ENCODE measurements around the gene SLC9A9. TPM values are rescaled to one million over a fixed set of nuclear protein-coding genes. Genes with fewer than 3 reads are reported as not detected.

SLC9A9 gene
- total RNA-seq, 1 donor from 2014 or later: 4.9 TPM

GRCh38 chr3:143244516-143245063 lies 603.7 kb downstream of the SLC9A9 start:
- no peaks in the 10 kb centered on the region for H3K4me1 ChIP-seq
- H3K36me3 ChIP-seq: no peaks in the 10 kb centered on the region
- DNase-seq: no peak
- intact Hi-C loops (cut with micrococcal nuclease): no loop called here
- H3K27ac ChIP-seq (replicated peaks): no peak overlapping the region
- no peaks in the 10 kb centered on the region for H3K9me3 ChIP-seq (replicated peaks)
- H3K27me3 ChIP-seq (ENCODE audit: low read depth): no peaks in the 10 kb centered on the region
- H3K4me3 ChIP-seq: no peak overlapping the region
- TF ChIP-seq, protein P1, sequence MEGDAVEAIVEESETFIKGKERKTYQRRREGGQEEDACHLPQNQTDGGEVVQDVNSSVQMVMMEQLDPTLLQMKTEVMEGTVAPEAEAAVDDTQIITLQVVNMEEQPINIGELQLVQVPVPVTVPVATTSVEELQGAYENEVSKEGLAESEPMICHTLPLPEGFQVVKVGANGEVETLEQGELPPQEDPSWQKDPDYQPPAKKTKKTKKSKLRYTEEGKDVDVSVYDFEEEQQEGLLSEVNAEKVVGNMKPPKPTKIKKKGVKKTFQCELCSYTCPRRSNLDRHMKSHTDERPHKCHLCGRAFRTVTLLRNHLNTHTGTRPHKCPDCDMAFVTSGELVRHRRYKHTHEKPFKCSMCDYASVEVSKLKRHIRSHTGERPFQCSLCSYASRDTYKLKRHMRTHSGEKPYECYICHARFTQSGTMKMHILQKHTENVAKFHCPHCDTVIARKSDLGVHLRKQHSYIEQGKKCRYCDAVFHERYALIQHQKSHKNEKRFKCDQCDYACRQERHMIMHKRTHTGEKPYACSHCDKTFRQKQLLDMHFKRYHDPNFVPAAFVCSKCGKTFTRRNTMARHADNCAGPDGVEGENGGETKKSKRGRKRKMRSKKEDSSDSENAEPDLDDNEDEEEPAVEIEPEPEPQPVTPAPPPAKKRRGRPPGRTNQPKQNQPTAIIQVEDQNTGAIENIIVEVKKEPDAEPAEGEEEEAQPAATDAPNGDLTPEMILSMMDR (IDR thresholded peaks at IDR 0.05; ENCODE audit: borderline replicate concordance): no peak

- no peak for DNase-seq
These were observed 604.6 kb downstream of the SLC9A9 start for GRCh38 chr3:143243686-143244085.

DNA sequence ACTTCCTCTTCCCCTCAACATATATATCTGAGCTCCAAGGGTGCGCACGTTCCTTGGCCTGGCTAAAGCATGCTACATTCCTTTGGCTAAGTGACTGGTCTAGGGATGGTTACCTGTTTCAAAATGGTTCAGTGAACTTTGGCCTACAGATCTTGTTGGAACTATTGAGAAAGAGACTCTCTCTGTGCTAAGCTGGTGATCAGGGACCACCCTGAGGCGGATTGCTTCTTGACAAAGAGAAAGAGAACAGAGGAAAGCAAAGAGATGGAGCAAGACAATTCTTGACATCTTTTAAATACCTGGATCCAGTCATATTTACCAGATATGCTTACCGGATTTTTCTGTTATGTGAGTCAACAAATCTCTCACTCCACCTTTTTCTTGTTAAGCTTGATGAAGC lies 605.6 kb downstream of the SLC9A9 start:
- DNase-seq: no peak
- Histone ChIP-seq H3K4me1 (no peaks in the 10 kb centered on the region), H3K27me3 (ENCODE audit: low read depth) (no peaks in the 10 kb centered on the region), H3K36me3 (no peaks in the 10 kb centered on the region), H3K9me3 (replicated peaks) (no peaks in the 10 kb centered on the region), H3K4me3 (no peak overlapping the region), H3K27ac (replicated peaks) (no peak overlapping the region)
- TF ChIP-seq, protein P1 (IDR thresholded peaks at IDR 0.05; ENCODE audit: borderline replicate concordance): no peak
- intact Hi-C loops (cut with micrococcal nuclease): no loop called here

More at GRCh38 chr3:143243686-143244085, 604.6 kb downstream of the SLC9A9 start:
- Histone ChIP-seq H3K27ac (replicated peaks) (no peak overlapping the region), H3K27me3 (ENCODE audit: low read depth) (no peaks in the 10 kb centered on the region), H3K4me1 (no peaks in the 10 kb centered on the region), H3K4me3 (no peak overlapping the region), H3K36me3 (no peaks in the 10 kb centered on the region), H3K9me3 (replicated peaks) (no peaks in the 10 kb centered on the region)
- intact Hi-C loops (cut with micrococcal nuclease): no loop called here
- TF ChIP-seq, protein P1 (IDR thresholded peaks at IDR 0.05; ENCODE audit: borderline replicate concordance): no peak

DNA sequence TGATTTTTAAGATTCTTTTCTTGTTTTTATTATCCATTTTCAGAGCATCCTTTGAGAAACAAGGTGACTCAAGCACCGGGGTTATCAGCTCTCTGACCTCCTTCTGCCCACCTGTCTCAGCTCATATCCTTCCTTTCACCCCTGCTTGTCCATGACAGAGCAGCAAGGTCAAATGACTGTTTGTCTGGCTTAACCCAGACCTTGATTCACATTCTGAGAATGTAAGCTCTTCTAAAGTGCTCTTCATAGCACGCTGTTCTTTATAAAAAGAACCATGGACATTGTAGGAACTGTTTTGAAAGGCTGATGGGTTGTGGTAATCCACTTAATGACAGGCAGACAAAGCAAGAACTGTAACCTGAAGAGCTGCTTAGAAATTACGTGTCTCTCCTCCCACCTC lies 606.2 kb downstream of the SLC9A9 start:
- Histone ChIP-seq H3K9me3 (replicated peaks) (peaks cover 3% of the 10 kb centered on the region), H3K4me3 (no peak overlapping the region), H3K36me3 (no peaks in the 10 kb centered on the region), H3K27me3 (ENCODE audit: low read depth) (no peaks in the 10 kb centered on the region), H3K27ac (replicated peaks) (no peak overlapping the region), H3K4me1 (no peaks in the 10 kb centered on the region)
- TF ChIP-seq, protein P1 (IDR thresholded peaks at IDR 0.05; ENCODE audit: borderline replicate concordance): no peak
- DNase-seq: no peak
- intact Hi-C loops (cut with micrococcal nuclease): no loop called here

- peaks cover 8% of the 10 kb centered on the region for H3K9me3 ChIP-seq (replicated peaks)
These were observed 606.8 kb downstream of the SLC9A9 start for GRCh38 chr3:143241481-143241951.

More at GRCh38 chr3:143241481-143241951, 606.8 kb downstream of the SLC9A9 start:
- no peaks in the 10 kb centered on the region for H3K4me1 ChIP-seq
- no peak for DNase-seq
- TF ChIP-seq, protein P1 (IDR thresholded peaks at IDR 0.05; ENCODE audit: borderline replicate concordance): no peak
- no peak overlapping the region for H3K4me3 ChIP-seq
- H3K27ac ChIP-seq (replicated peaks): no peak overlapping the region
- H3K27me3 ChIP-seq (ENCODE audit: low read depth): no peaks in the 10 kb centered on the region
- H3K36me3 ChIP-seq: no peaks in the 10 kb centered on the region
- intact Hi-C loops (cut with micrococcal nuclease): no loop called here

Measured in left ventricle myocardium inferior (tissue), 1 donor.